Endothelial cell of umbilical vein (primary cell): ENCODE measurements around the gene C15orf39. TPM values are rescaled to one million over a fixed set of nuclear protein-coding genes. Genes with fewer than 3 reads are reported as not detected.

Source experiments
- BruUV-seq: library from RNA; stranded (reverse); fragments of 400-500 nt; replicated peaks from 2 replicates; lab custom pipeline; 2021; lab: Mats Ljungman, UMichigan
- CTCF ChIA-PET: fragments of 300-600, 350-600 bp; sonication (Branson Sonifier 250); formaldehyde crosslinking; loops from one replicate; lab custom pipeline; 2021; ENCODE audit warnings: antibody characterized with exemption, inconsistent platforms; lab: Charles Lee
- POLR2A ChIA-PET: fragments of 300-600, 350-600 bp; sonication (Branson Sonifier 250); formaldehyde crosslinking; loops from one replicate; lab custom pipeline; 2021; ENCODE audit warnings: antibody characterized with exemption, inconsistent platforms; lab: Charles Lee
- DNase-seq: peaks from one replicate; pipeline ENCODE4 v3.0.0-alpha.2; 2011; ENCODE audit warnings: low read depth, low spot score
- FAIRE-seq: peaks from 2 replicates; lab custom pipeline; 2011; peaks lifted over from hg19 to GRCh38; lab: Jason Lieb, UNC
- H2AFZ ChIP-seq: 2 replicates; pipeline ENCODE4 v1.6.0; 2012; ENCODE audit warnings: low read depth, low read length, control low read depth, inconsistent platforms
- H3K27ac ChIP-seq: 2 replicates; pipeline ENCODE4 v1.5.1; 2011; ENCODE audit warnings: low read depth, mild to moderate bottlenecking, control low read depth, low read length, moderate library complexity; ENCODE audit not compliant: insufficient read depth
- H3K27me3 ChIP-seq, 2 experiments: 2 replicates each; pipeline versions ENCODE4 v1.6.0 to v1.6.1; 2011; ENCODE audit warnings: low read length in 2 of 2, mixed read lengths in 1 of 2; ENCODE audit not compliant: control insufficient read depth in 2 of 2, insufficient read depth in 2 of 2
- H3K36me3 ChIP-seq, 2 experiments: 2 replicates in 1 of 2; 3 replicates in 1 of 2; pipeline ENCODE4 v1.5.1; 2011; ENCODE audit warnings: low read length in 2 of 2, mild to moderate bottlenecking in 1 of 2, moderate library complexity in 1 of 2; ENCODE audit not compliant: control insufficient read depth in 2 of 2, insufficient read depth in 2 of 2; ENCODE audit errors: extremely low read depth in 1 of 2
- H3K4me1 ChIP-seq: 3 replicates; pipeline ENCODE4 v1.5.1; 2011; ENCODE audit warnings: mild to moderate bottlenecking, low read length; ENCODE audit not compliant: control insufficient read depth, insufficient read depth; ENCODE audit errors: extremely low read depth
- H3K4me2 ChIP-seq: 2 replicates; pipeline ENCODE4 v1.6.1; 2011; ENCODE audit warnings: low read length, control low read depth, mixed read lengths; ENCODE audit not compliant: insufficient read depth
- H3K4me3 ChIP-seq, 3 experiments: fragments of 200-600 bp in 1 of 3; sonication (generic), shearing (Covaris generic) in 1 of 3; replicated peaks in 1 of 3; 2 replicates each; pipeline ENCODE4 v1.5.1; 2011 to 2016; ENCODE audit warnings: control low read depth in 3 of 3, low read length in 3 of 3, mild to moderate bottlenecking in 2 of 3, inconsistent platforms in 1 of 3, low read depth in 1 of 3, moderate library complexity in 1 of 3; ENCODE audit not compliant: insufficient read depth in 1 of 3
- H3K79me2 ChIP-seq: 2 replicates; pipeline ENCODE4 v1.6.0; 2012; ENCODE audit warnings: low read length, inconsistent platforms; ENCODE audit not compliant: control insufficient read depth, insufficient read depth
- H3K9ac ChIP-seq: replicated peaks from 2 replicates; pipeline ENCODE3; 2011; ENCODE audit warnings: low read length, control low read depth; ENCODE audit not compliant: insufficient read depth; ENCODE audit errors: extremely low read depth
- H3K9me1 ChIP-seq: replicated peaks from 3 replicates; pipeline ENCODE4 v1.6.0; 2011; ENCODE audit warnings: mild to moderate bottlenecking, low read length; ENCODE audit not compliant: control insufficient read depth, insufficient read depth; ENCODE audit errors: extremely low read depth
- H3K9me3 ChIP-seq: replicated peaks from 2 replicates; pipeline ENCODE4 v1.5.1; 2012; ENCODE audit warnings: low read length, inconsistent platforms; ENCODE audit not compliant: control insufficient read depth, insufficient read depth
- H4K20me1 ChIP-seq: replicated peaks from 2 replicates; pipeline ENCODE3; 2011; ENCODE audit warnings: mild to moderate bottlenecking, low read length; ENCODE audit not compliant: control insufficient read depth, insufficient read depth; ENCODE audit errors: extremely low read depth
- CTCF ChIP-seq, 2 donors: IDR thresholded peaks; 1 replicate in 1 of 2; 2 replicates in 1 of 2; pipeline ENCODE4 v1.5.1; 2011; ENCODE audit warnings: low read length in 2 of 2, mild to moderate bottlenecking in 2 of 2, moderate library complexity in 2 of 2, control low read depth in 1 of 2, inconsistent platforms in 1 of 2, low read depth in 1 of 2; ENCODE audit not compliant: insufficient read depth in 1 of 2; ENCODE audit errors: extremely low read depth in 1 of 2
- FOS ChIP-seq: IDR thresholded peaks from 2 replicates; pipeline ENCODE4 v1.6.1; 2011; ENCODE audit warnings: mild to moderate bottlenecking, low read length, moderate library complexity, borderline replicate concordance; ENCODE audit not compliant: insufficient read depth
- GATA2 ChIP-seq: IDR thresholded peaks from 2 replicates; pipeline ENCODE4 v1.7.0; 2011; ENCODE audit warnings: low read depth, mild to moderate bottlenecking, moderate library complexity, mixed read lengths, low read length; ENCODE audit not compliant: insufficient read length, insufficient read depth
- JUN ChIP-seq: IDR thresholded peaks from 2 replicates; pipeline ENCODE4 v1.6.1; 2011; ENCODE audit warnings: borderline replicate concordance, low read depth; ENCODE audit not compliant: insufficient read length, insufficient read depth
- MYC ChIP-seq: IDR thresholded peaks from one replicate; pipeline ENCODE4 v1.6.1; 2011; ENCODE audit warnings: mild to moderate bottlenecking, low read depth, low read length
- dilution Hi-C: fragments of 300-500 bp; cut with MboI; formaldehyde crosslinking; loops from one replicate; pipeline ENCODE4 v1.15.0; 2019; ENCODE audit warnings: low sequenced_read_pairs; ENCODE audit not compliant: extremely low pct_ligation_motif_present
- intact Hi-C: fragments of 100-400 bp; cut with micrococcal nuclease; formaldehyde crosslinking; loops from one replicate; pipeline ENCODE4 v1.10.0; 2022
- polyA plus RNA-seq, 4 experiments: library from polyadenylated mRNA; depleted of rRNA in 3 of 4; stranded (reverse) in 3 of 4; unstranded in 1 of 4; fragments of >200 nt; gene quantifications; 2 replicates each; pipeline versions ENCODE4 v1.2.1 to v1.2.3, GENCODE V29; 2011 to 2012; ENCODE audit warnings: missing spikeins in 1 of 4
- total RNA-seq: library from RNA; stranded (reverse); gene quantifications from 2 replicates; pipeline ENCODE4 v1.2.3, GENCODE V29; 2021

Gene C15orf39
- total and polyA plus RNA-seq, 2 donors (not counting 3 experiments of a cell fraction or from before 2014, with no cell fraction given) = 14.8 to 36.1 TPM

GRCh38 chr15:75181780-75182179 lies 19.9 kb upstream of the C15orf39 start:
- Histone ChIP-seq H4K20me1 (no peaks in the 10 kb centered on the region), H3K9me1 (no peaks in the 10 kb centered on the region), H3K27me3 (no peaks in the 10 kb centered on the region), H3K79me2 (no peaks in the 10 kb centered on the region), H3K36me3 (no peaks in the 10 kb centered on the region), H3K4me1 (peaks cover 2% of the 10 kb centered on the region), H2AFZ (no peak overlapping the region), H3K4me2 (no peak overlapping the region), H3K27ac (no peak overlapping the region), H3K9ac (no peak overlapping the region), H3K9me3 (no peaks in the 10 kb centered on the region), H3K4me3 (no peak overlapping the region)
- ChIA-PET CTCF (interaction anchor here (0.7 to 2.2 kb wide), 2 partner anchors 66 to 138 kb away, joined by 3 to 7 read pairs; no protein-coding TSS in a partner anchor), POLR2A (no interaction called here)
- DNase-seq = no peak
- no TSS peak for BruUV-seq
- no peak for FAIRE-seq
- intact Hi-C loops (no loop called here), dilution Hi-C loops (no loop called here)
- TF ChIP-seq CTCF (IDR thresholded peaks at IDR 0.05; ENCODE audit: extremely low read depth in 1 of 2, insufficient read depth in 1 of 2, low read depth in 1 of 2, low read length in 2 of 2) = no peak
- TF ChIP-seq FOS = no peak
- no peak for TF ChIP-seq GATA2
- no peak for TF ChIP-seq MYC
- TF ChIP-seq JUN = no peak
